HEK293 (cell line): ENCODE data around the gene ACAP3.

ENCODE experiments used
- GLIS1 ChIP-seq: fragments of 450-650 bp; formaldehyde crosslinking; IDR thresholded peaks from 2 replicates; pipeline ENCODE4 v1.5.1; 2016; ENCODE audit warnings: missing biosample characterization, missing genetic modification characterization
- KLF8 ChIP-seq: fragments of 450-650 bp; formaldehyde crosslinking; IDR thresholded peaks from 2 replicates; pipeline ENCODE4 v1.5.1; 2016; ENCODE audit warnings: missing biosample characterization, missing genetic modification characterization
- OVOL3 ChIP-seq: fragments of 450-650 bp; formaldehyde crosslinking; IDR thresholded peaks from 2 replicates; pipeline ENCODE4 v1.5.1; 2016; ENCODE audit warnings: missing biosample characterization, missing genetic modification characterization
- PRDM6 ChIP-seq: fragments of 450-650 bp; formaldehyde crosslinking; IDR thresholded peaks from 2 replicates; pipeline ENCODE4 v1.5.1; 2017; ENCODE audit warnings: missing biosample characterization, missing genetic modification characterization
- SCRT1 ChIP-seq: fragments of 450-650 bp; formaldehyde crosslinking; IDR thresholded peaks from 2 replicates; pipeline ENCODE4 v1.5.1; 2016; ENCODE audit warnings: missing biosample characterization, missing genetic modification characterization, borderline replicate concordance
- ZBTB11 ChIP-seq: fragments of 450-650 bp; formaldehyde crosslinking; conservative IDR thresholded peaks from 2 replicates; pipeline ENCODE4 v1.5.1; 2016; ENCODE audit warnings: low read depth, missing biosample characterization, missing genetic modification characterization
- ZBTB48 ChIP-seq: fragments of 450-650 bp; formaldehyde crosslinking; IDR thresholded peaks from 2 replicates; pipeline ENCODE4 v1.5.1; 2016; ENCODE audit warnings: missing biosample characterization, missing genetic modification characterization
- ZFP41 ChIP-seq: fragments of 450-650 bp; formaldehyde crosslinking; IDR thresholded peaks from 2 replicates; pipeline ENCODE4 v1.5.1; 2016; ENCODE audit warnings: missing biosample characterization, missing genetic modification characterization, borderline replicate concordance
- ZNF138 ChIP-seq: fragments of 450-650 bp; formaldehyde crosslinking; IDR thresholded peaks from 2 replicates; pipeline ENCODE4 v1.5.1; 2016; ENCODE audit warnings: missing biosample characterization, missing genetic modification characterization, borderline replicate concordance
- ZNF2 ChIP-seq: fragments of 450-650 bp; formaldehyde crosslinking; IDR thresholded peaks from 2 replicates; pipeline ENCODE4 v1.5.1; 2016; ENCODE audit warnings: missing biosample characterization, missing genetic modification characterization
- ZNF239 ChIP-seq: fragments of 450-650 bp; formaldehyde crosslinking; IDR thresholded peaks from 2 replicates; pipeline ENCODE4 v1.5.1; 2016; ENCODE audit warnings: missing biosample characterization, missing genetic modification characterization
- ZNF416 ChIP-seq: fragments of 450-650 bp; formaldehyde crosslinking; IDR thresholded peaks from 2 replicates; pipeline ENCODE4 v1.5.1; 2016; ENCODE audit warnings: missing biosample characterization, missing genetic modification characterization
- ZNF423 ChIP-seq: fragments of 450-650 bp; formaldehyde crosslinking; IDR thresholded peaks from 2 replicates; pipeline ENCODE4 v1.5.1; 2016; ENCODE audit warnings: missing biosample characterization, missing genetic modification characterization
- ZNF518A ChIP-seq: fragments of 450-650 bp; formaldehyde crosslinking; conservative IDR thresholded peaks from 2 replicates; pipeline ENCODE4 v1.5.1; 2016; ENCODE audit warnings: low read depth, missing biosample characterization, missing genetic modification characterization
- ZNF530 ChIP-seq: fragments of 450-650 bp; formaldehyde crosslinking; IDR thresholded peaks from 2 replicates; pipeline ENCODE4 v1.5.1; 2016; ENCODE audit warnings: low read depth, missing biosample characterization, missing genetic modification characterization
- ZNF561 ChIP-seq: fragments of 450-650 bp; IDR thresholded peaks from 2 replicates; pipeline ENCODE4 v1.5.1; 2018; ENCODE audit warnings: missing biosample characterization, missing genetic modification characterization, borderline replicate concordance
- ZNF580 ChIP-seq: fragments of 450-650 bp; formaldehyde crosslinking; IDR thresholded peaks from 2 replicates; pipeline ENCODE4 v1.5.1; 2016; ENCODE audit warnings: missing biosample characterization, missing genetic modification characterization
- ZNF629 ChIP-seq: fragments of 450-650 bp; formaldehyde crosslinking; IDR thresholded peaks from 2 replicates; pipeline ENCODE4 v1.5.1; 2017; ENCODE audit warnings: missing biosample characterization, missing genetic modification characterization
- ZNF768 ChIP-seq: fragments of 450-650 bp; formaldehyde crosslinking; IDR thresholded peaks from 2 replicates; pipeline ENCODE4 v1.5.1; 2018; ENCODE audit warnings: missing biosample characterization, mild to moderate bottlenecking, missing genetic modification characterization
- ZNF785 ChIP-seq: fragments of 450-650 bp; formaldehyde crosslinking; IDR thresholded peaks from 2 replicates; pipeline ENCODE4 v1.5.1; 2016; ENCODE audit warnings: missing biosample characterization, missing genetic modification characterization

ACAP3 gene

GRCh38 chr1:1290238-1290731, 17.4 kb downstream of the ACAP3 start (continued):
- no peak for TF ChIP-seq ZNF580 (tag by site-specific recombination)
- TF ChIP-seq SCRT1 (tag by site-specific recombination), result no peak
- TF ChIP-seq ZNF239 (tag by site-specific recombination), result no peak
- no peak for TF ChIP-seq ZNF768 (tag by site-specific recombination)
- no peak for TF ChIP-seq ZNF416 (tag by site-specific recombination)
- TF ChIP-seq PRDM6 (tag by site-specific recombination), result no peak
- TF ChIP-seq ZFP41 (tag by site-specific recombination), result no peak
- TF ChIP-seq ZNF530, result no peak
- TF ChIP-seq ZNF2 (tag by site-specific recombination), result 0 out of 2 replicates have a peak, but pooled peaks have one; percentile 22
- TF ChIP-seq ZNF785, result no peak
- TF ChIP-seq ZBTB11 (tag by site-specific recombination), result no peak
- TF ChIP-seq KLF8, result no peak
- TF ChIP-seq ZNF561 (tag by site-specific recombination), result no peak
- no peak for TF ChIP-seq ZNF629
- TF ChIP-seq ZNF518A, result no peak
- TF ChIP-seq ZNF138 (tag by site-specific recombination), result no peak
- no peak for TF ChIP-seq OVOL3 (tag by site-specific recombination)
- TF ChIP-seq ZBTB48, result no peak
- peak; percentile 41 for TF ChIP-seq GLIS1 (tag by site-specific recombination)
- no peak for TF ChIP-seq ZNF423 (tag by site-specific recombination)
